Lower leg skin (tissue), 4 donors: Measurements from ENCODE around the gene RBBP9. TPM values are rescaled to one million over a fixed set of nuclear protein-coding genes. Genes with fewer than 3 reads are reported as not detected.

Experiments used
- DNase-seq, 2 donors: peaks; one replicate each; pipeline ENCODE4 v3.0.0-alpha.2; 2019; ENCODE audit warnings: low spot score in 2 of 2
- H3K4me3 ChIP-seq: fragments of 200-600 bp; sonication (generic); 2 replicates; pipeline ENCODE4 v1.5.1; 2017; ENCODE audit warnings: mild to moderate bottlenecking, low read depth; ENCODE audit not compliant: poor library complexity, severe bottlenecking
- POLR2A ChIP-seq, 2 donors: fragments of 450-650 bp; IDR thresholded peaks; one replicate each; pipeline ENCODE4 v1.6.1; 2016 to 2017; ENCODE audit warnings: antibody characterized with exemption in 2 of 2, mild to moderate bottlenecking in 1 of 2, moderate library complexity in 1 of 2
- WGBS, 2 donors: methylation state at CpG; one replicate each; pipeline ENCODE4 v1.1.5; 2018; 5-methylcytosine and 5-hydroxymethylcytosine counted together
- intact Hi-C: fragments of 100-400 bp; cut with DNase I; formaldehyde crosslinking; loops from one replicate; pipeline ENCODE4 v1.15.0; 2023; ENCODE audit warnings: low total_unique reads
- total RNA-seq, 4 donors: library from RNA; depleted of rRNA; stranded (reverse); fragments of >200 nt; gene quantifications; one replicate each; pipeline ENCODE4 v1.1.0, GENCODE V29; 2016
- TF ChIP-seq, protein P1 (sequence below), 3 donors: fragments of 450-650 bp; IDR thresholded peaks; one replicate each; pipeline ENCODE4 v1.5.1; 2016; ENCODE audit warnings: antibody characterized with exemption in 3 of 3, mild to moderate bottlenecking in 3 of 3, moderate library complexity in 2 of 3

The RBBP9 gene
- total RNA-seq, 4 donors from 2014 or later, result 14.2 to 26.1 (median 19.4) TPM

DNA sequence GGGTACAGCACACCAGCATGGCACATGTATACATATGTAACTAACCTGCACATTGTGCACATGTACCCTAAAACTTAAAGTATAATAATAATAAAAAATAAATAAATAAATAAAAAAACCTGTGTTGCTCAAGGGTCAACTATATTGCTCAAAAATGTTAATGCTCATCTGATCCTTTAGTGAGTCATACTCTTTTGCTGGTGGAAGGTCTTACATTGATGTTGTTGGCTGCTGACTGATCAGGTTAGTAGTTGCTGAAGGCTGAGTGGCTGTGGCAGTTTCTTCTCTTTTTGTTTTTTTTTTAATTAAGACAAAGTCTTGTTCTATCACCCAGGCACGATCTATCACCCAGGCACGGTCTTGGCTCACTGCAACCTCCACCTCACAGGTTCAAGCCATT, 40.6 kb upstream of the RBBP9 start:
- intact Hi-C loops, result no loop called here
- no peak overlapping the region for H3K4me3 ChIP-seq
- DNase-seq, result no peak
- whole genome bisulfite sequencing, 2 donors, result 93 to 100% methylated on average over 2 of the region's 2 CpGs
- TF ChIP-seq, protein P1, sequence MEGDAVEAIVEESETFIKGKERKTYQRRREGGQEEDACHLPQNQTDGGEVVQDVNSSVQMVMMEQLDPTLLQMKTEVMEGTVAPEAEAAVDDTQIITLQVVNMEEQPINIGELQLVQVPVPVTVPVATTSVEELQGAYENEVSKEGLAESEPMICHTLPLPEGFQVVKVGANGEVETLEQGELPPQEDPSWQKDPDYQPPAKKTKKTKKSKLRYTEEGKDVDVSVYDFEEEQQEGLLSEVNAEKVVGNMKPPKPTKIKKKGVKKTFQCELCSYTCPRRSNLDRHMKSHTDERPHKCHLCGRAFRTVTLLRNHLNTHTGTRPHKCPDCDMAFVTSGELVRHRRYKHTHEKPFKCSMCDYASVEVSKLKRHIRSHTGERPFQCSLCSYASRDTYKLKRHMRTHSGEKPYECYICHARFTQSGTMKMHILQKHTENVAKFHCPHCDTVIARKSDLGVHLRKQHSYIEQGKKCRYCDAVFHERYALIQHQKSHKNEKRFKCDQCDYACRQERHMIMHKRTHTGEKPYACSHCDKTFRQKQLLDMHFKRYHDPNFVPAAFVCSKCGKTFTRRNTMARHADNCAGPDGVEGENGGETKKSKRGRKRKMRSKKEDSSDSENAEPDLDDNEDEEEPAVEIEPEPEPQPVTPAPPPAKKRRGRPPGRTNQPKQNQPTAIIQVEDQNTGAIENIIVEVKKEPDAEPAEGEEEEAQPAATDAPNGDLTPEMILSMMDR (IDR thresholded peaks at IDR 0.05), result no peak
- TF ChIP-seq POLR2A (IDR thresholded peaks at IDR 0.05), result no peak

GRCh38 chr20:18533978-18534644, 37.1 kb upstream of the RBBP9 start:
- intact Hi-C loops, result no loop called here

DNA sequence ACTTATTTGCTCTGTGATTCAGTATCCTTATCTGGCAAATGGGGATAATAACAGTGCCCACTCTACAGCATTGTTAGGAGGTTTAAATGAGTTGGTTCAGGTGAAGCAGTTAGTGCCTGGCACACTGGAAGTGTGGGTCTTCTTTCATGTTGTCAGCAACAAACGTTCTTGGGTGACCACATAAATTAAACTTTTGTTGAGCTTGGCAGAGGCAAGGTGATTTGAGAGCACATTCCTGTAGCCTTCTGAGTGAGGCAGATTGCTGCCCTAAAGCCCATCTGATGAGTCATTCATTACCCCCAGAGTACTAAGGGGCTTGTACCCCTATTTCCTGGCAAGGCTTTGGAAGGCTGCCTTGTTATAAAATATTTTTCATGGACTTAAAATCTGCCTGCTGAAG, 36.5 kb upstream of the RBBP9 start:
- 52 to 53% methylated on average over 1 of the region's 1 CpG for WGBS, 2 donors
- H3K4me3 ChIP-seq, result no peak overlapping the region
- intact Hi-C loops, result no loop called here
- no peak for DNase-seq
- TF ChIP-seq, protein P1 (IDR thresholded peaks at IDR 0.05), result no peak
- TF ChIP-seq POLR2A (IDR thresholded peaks at IDR 0.05), result no peak

More at GRCh38 chr20:18533978-18534644, 37.1 kb upstream of the RBBP9 start:
- TF ChIP-seq, protein P1 (IDR thresholded peaks at IDR 0.05), result no peak
- DNase-seq, result no peak
- WGBS, 2 donors, result 86 to 94% methylated on average over 6 of the region's 6 CpGs
- no peak overlapping the region for H3K4me3 ChIP-seq

GRCh38 chr20:18532626-18533025, 35.6 kb upstream of the RBBP9 start:
- DNase-seq, result no peak
- TF ChIP-seq, protein P1 (IDR thresholded peaks at IDR 0.05), result no peak
- TF ChIP-seq POLR2A (IDR thresholded peaks at IDR 0.05), result no peak
- WGBS, 2 donors, result 94 to 97% methylated on average over 6 of the region's 6 CpGs
- H3K4me3 ChIP-seq, result no peak overlapping the region
- intact Hi-C loops, result no loop called here

DNA sequence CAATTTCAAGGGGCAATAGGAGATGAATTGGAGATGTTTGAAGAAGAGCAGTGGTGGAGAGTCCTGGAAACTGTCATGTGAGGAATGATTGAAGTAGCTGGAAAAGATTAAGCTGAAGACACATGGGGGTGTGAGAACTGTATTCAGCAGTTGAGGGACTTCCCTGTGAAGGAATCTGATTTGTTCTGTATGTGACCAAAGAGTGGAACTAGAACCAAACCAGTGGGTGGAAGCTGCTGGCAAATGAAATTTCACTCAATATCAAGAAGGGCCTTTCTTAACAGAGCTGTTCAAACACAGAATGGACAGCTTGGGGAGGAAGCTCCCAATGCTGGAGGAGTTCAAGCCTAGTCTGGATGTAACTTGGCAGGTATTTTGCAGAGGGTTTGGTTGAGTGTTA, 32.0 kb upstream of the RBBP9 start:
- no peak for DNase-seq
- TF ChIP-seq, protein P1 (IDR thresholded peaks at IDR 0.05), result no peak
- TF ChIP-seq POLR2A (IDR thresholded peaks at IDR 0.05), result no peak
- intact Hi-C loops, result no loop called here

DNA sequence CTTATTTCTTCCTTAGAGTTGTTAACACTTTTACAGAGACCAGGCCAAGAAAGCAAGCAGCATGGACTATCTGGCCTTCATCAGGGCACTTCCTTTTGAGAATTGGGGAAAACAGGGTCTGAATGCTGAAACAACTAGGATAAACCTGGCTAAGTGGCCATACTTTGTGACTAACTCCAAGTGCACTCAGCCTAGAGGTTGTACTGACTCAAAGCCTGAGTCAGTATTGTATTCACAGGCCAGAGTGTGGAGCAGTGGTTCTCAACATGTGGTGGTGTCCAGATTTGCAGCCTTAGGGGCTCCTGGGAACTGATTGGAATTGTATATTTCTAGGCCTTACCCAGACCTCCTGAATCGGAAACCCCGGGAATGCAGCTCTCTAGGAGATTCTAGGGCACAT, 30.8 kb upstream of the RBBP9 start:
- H3K4me3 ChIP-seq, result no peak overlapping the region
- TF ChIP-seq, protein P1 (IDR thresholded peaks at IDR 0.05), result no peak
- no peak for TF ChIP-seq POLR2A (IDR thresholded peaks at IDR 0.05)
- intact Hi-C loops, result no loop called here
- WGBS, 2 donors, result 93 to 94% methylated on average over 2 of the region's 2 CpGs
- no peak for DNase-seq

More for the DNA sequence above, 32.0 kb upstream of the RBBP9 start:
- no peak overlapping the region for H3K4me3 ChIP-seq
